Parathyroid adenoma (tissue), 2 donors: ENCODE results near the gene ANO10.

Experiments
- H2AFZ ChIP-seq: fragments of 300-600 bp; sonication (generic); one replicate; pipeline ENCODE4 v1.7.0; 2017; ENCODE audit warnings: antibody characterized with exemption, mild to moderate bottlenecking
- H3K27ac ChIP-seq: fragments of 300-600 bp; sonication (generic); one replicate; pipeline ENCODE4 v1.7.0; 2017
- H3K27me3 ChIP-seq: fragments of 300-600 bp; sonication (generic); one replicate; pipeline ENCODE4 v1.7.0; 2017; ENCODE audit warnings: low read length; ENCODE audit not compliant: control insufficient read depth, insufficient read depth
- H3K36me3 ChIP-seq: fragments of 300-600 bp; sonication (generic); one replicate; pipeline ENCODE4 v1.7.0; 2017; ENCODE audit warnings: low read length; ENCODE audit not compliant: control insufficient read depth, insufficient read depth
- H3K4me1 ChIP-seq: fragments of 300-600 bp; sonication (generic); one replicate; pipeline ENCODE4 v1.7.0; 2017; ENCODE audit warnings: control low read depth
- H3K4me2 ChIP-seq: fragments of 300-600 bp; sonication (generic); one replicate; pipeline ENCODE4 v1.7.0; 2017; ENCODE audit warnings: low read length
- H3K4me3 ChIP-seq: fragments of 300-600 bp; sonication (generic); one replicate; pipeline ENCODE4 v1.7.0; 2017; ENCODE audit warnings: low read depth, low read length
- H3K79me2 ChIP-seq: fragments of 300-600 bp; sonication (generic); one replicate; pipeline ENCODE4 v1.7.0; 2017; ENCODE audit warnings: control low read depth
- H3K9ac ChIP-seq: fragments of 300-600 bp; sonication (generic); one replicate; pipeline ENCODE4 v1.7.0; 2017; ENCODE audit warnings: mild to moderate bottlenecking
- H3K9me3 ChIP-seq: fragments of 300-600 bp; sonication (generic); one replicate; pipeline ENCODE4 v1.7.0; 2017; ENCODE audit warnings: low read length; ENCODE audit not compliant: control insufficient read depth
- TF ChIP-seq, protein P1 (sequence below): fragments of 300-600 bp; sonication (generic); IDR thresholded peaks from one replicate; pipeline ENCODE4 v1.7.0; 2017; ENCODE audit warnings: antibody characterized with exemption, mild to moderate bottlenecking
- donor health status: primary hyperparathyroidism.

The ANO10 gene

DNA sequence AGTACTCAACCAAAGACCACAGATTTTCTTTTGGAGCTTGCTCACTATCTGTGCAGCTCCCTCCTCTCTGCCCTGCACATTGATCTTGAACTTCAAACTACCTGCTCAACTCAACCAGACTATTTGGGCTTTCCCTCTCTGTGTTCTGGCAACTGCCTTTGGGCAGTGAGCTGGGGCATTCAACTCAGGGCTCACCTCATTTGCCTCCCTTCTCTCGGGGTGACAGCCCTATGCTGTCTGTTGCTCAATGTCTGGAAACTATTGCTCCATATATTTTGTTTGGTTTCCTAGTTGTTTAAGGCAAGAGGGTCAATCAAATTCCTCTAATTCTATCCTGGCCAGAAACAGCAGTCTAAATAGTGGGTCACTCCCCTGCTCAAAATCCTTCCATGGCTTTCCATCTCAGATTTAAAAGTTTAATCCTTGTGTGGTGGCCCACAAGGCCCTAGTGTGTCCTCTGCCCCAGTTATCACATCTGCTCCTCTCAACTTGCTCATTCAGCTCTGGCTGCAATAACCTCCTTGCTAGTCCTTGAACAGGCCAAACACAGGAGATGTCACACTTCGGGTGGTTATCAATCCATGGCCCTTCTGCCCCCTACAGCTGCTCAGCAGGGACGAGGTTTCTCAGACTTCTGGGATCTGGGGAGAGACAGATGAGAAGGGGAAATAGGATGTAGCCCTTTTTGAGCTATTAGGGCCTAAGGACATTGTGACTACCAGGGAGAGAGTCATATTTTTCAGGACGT lies 267.7 kb downstream of the ANO10 start:
- peaks cover 3% of the 10 kb centered on the region for H3K9me3 ChIP-seq
- no peak overlapping the region for H3K4me2 ChIP-seq
- H3K4me1 ChIP-seq: no peaks in the 10 kb centered on the region
- no peak overlapping the region for H3K4me3 ChIP-seq
- no peak overlapping the region for H3K27ac ChIP-seq
- H3K27me3 ChIP-seq: no peaks in the 10 kb centered on the region
- no peaks in the 10 kb centered on the region for H3K36me3 ChIP-seq
- H3K79me2 ChIP-seq: no peaks in the 10 kb centered on the region
- no peak overlapping the region for H2AFZ ChIP-seq
- no peak overlapping the region for H3K9ac ChIP-seq
- TF ChIP-seq, protein P1, sequence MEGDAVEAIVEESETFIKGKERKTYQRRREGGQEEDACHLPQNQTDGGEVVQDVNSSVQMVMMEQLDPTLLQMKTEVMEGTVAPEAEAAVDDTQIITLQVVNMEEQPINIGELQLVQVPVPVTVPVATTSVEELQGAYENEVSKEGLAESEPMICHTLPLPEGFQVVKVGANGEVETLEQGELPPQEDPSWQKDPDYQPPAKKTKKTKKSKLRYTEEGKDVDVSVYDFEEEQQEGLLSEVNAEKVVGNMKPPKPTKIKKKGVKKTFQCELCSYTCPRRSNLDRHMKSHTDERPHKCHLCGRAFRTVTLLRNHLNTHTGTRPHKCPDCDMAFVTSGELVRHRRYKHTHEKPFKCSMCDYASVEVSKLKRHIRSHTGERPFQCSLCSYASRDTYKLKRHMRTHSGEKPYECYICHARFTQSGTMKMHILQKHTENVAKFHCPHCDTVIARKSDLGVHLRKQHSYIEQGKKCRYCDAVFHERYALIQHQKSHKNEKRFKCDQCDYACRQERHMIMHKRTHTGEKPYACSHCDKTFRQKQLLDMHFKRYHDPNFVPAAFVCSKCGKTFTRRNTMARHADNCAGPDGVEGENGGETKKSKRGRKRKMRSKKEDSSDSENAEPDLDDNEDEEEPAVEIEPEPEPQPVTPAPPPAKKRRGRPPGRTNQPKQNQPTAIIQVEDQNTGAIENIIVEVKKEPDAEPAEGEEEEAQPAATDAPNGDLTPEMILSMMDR: no peak

DNA sequence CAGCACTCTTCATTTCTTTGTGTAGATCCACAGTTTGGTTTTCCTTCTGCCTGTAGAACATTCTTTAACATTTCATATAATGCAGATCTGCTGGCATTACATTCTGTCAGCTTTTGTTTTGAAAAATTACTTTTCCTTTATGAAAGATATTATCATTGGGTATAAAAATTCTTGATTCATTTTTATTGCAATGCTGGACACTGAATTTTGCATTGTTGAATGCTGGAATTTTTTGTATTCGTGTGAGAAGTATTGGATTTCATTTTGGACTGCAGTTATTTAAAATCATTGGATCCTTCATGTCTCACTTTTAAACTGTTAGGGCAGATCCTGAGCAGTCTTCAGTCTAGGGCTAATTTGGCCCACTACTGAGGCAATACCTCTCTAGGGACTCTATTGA lies 268.4 kb downstream of the ANO10 start:
- Histone ChIP-seq H3K27ac (no peak overlapping the region), H3K27me3 (no peaks in the 10 kb centered on the region), H2AFZ (no peak overlapping the region), H3K4me3 (no peak overlapping the region), H3K4me2 (no peak overlapping the region), H3K9me3 (peaks cover 3% of the 10 kb centered on the region), H3K9ac (no peak overlapping the region), H3K4me1 (no peaks in the 10 kb centered on the region), H3K36me3 (no peaks in the 10 kb centered on the region), H3K79me2 (no peaks in the 10 kb centered on the region)
- TF ChIP-seq, protein P1: no peak

DNA sequence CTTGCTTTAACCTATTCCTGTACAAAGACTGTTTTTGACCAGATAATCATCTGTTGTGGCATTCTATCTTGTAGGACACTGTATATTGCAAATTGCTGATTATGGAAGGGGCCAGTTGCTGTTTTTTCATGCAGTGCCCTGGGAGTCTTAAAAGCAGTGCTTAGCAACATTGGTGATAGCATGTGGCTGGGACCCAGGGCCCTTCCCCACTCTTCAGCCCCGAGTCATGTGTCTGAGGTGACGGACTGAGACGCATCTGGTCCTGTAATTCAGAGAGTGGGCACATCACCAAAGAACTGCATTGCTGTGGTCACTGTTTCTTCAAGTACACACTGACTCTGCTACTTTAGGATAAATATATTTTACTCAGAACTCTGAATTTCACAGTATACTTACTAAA lies 272.1 kb downstream of the ANO10 start:
- Histone ChIP-seq H3K79me2 (no peaks in the 10 kb centered on the region), H3K4me2 (no peak overlapping the region), H3K27ac (no peak overlapping the region), H3K4me3 (no peak overlapping the region), H3K4me1 (no peaks in the 10 kb centered on the region), H3K27me3 (no peaks in the 10 kb centered on the region), H3K9me3 (peaks cover 3% of the 10 kb centered on the region), H2AFZ (no peak overlapping the region), H3K9ac (no peak overlapping the region), H3K36me3 (no peaks in the 10 kb centered on the region)
- TF ChIP-seq, protein P1: no peak

DNA sequence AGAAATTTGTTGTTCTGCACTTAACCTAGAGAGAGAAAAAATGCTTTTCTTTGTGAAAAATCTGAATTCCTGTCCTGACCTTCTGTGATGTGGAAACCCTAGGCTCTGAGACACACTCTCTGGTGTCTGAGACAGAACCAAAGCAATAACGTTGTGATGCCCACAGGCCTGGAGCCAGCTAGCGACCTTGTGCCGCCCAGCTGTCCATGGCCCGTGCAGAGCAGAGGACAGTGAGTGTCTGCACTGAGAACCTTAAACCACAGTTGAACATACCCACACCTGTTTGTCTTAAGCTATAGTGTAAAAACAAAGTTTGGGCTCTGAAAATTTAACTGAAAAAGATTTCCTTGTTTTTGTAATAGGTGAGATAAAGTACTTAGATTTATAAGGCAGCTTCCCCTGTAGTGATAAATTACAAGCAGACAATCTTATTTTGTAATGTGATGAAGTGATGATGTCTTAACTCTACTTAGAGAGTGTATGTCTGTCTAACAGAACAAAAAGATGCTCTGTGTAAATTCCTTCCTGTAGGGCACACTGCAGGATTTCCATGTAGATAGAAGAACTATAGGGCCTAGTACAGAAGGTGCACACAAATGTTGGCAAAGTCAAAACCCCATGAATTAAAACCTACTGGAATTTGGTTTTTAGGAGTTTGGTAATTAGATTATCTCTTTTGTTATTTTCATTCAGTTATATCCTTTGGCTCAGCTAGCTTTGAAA lies 272.8 kb downstream of the ANO10 start:
- Histone ChIP-seq H2AFZ (no peak overlapping the region), H3K27me3 (no peaks in the 10 kb centered on the region), H3K4me1 (no peaks in the 10 kb centered on the region), H3K4me3 (no peak overlapping the region), H3K79me2 (no peaks in the 10 kb centered on the region), H3K4me2 (no peak overlapping the region), H3K9ac (no peak overlapping the region), H3K9me3 (peaks cover 3% of the 10 kb centered on the region), H3K27ac (no peak overlapping the region), H3K36me3 (no peaks in the 10 kb centered on the region)
- TF ChIP-seq, protein P1: no peak
